T-helper 2 cell treated with Interferon-gamma antibody and Interleukin-4, amounts not matched to agents 5 μg/mL and 100 μg/mL, for 36 hours (primary cell): ENCODE results near the gene TFPI.
"Not testable (repeated sequence)": the region's sequence is repeated elsewhere in the genome, so short reads cannot be mapped to it uniquely, and the experiment has no call there.

Source experiments
- DNase-seq: peaks from one replicate; pipeline ENCODE4 v3.0.0; 2021; ENCODE audit warnings: low spot score
- H3K27ac Mint-ChIP-seq: one replicate; pipeline ENCODE4 v1.8.0; 2021; ENCODE audit warnings: mild to moderate bottlenecking, mixed read lengths
- H3K27me3 Mint-ChIP-seq: one replicate; pipeline ENCODE4 v1.8.0; 2021; ENCODE audit warnings: low read depth, mixed read lengths
- H3K36me3 Mint-ChIP-seq: one replicate; pipeline ENCODE4 v1.8.0; 2021; ENCODE audit warnings: low read depth, mixed read lengths
- H3K4me1 Mint-ChIP-seq: one replicate; pipeline ENCODE4 v1.8.0; 2021; ENCODE audit warnings: low read depth, mixed read lengths
- H3K4me3 Mint-ChIP-seq: one replicate; pipeline ENCODE4 v1.8.0; 2022; ENCODE audit warnings: mild to moderate bottlenecking, moderate library complexity, mixed read lengths
- H3K9me3 Mint-ChIP-seq: one replicate; pipeline ENCODE4 v1.8.0; 2021; ENCODE audit warnings: mixed read lengths

Gene TFPI

GRCh38 chr2:187547353-187547979, 6.8 kb downstream of the TFPI start:
- H3K27ac Mint-ChIP-seq = no peak overlapping the region
- H3K27me3 Mint-ChIP-seq = peaks cover 18% of the 10 kb centered on the region
- H3K9me3 Mint-ChIP-seq = no peaks in the 10 kb centered on the region
- H3K4me3 Mint-ChIP-seq = no peak overlapping the region
- no peak for DNase-seq
- no peaks in the 10 kb centered on the region for H3K36me3 Mint-ChIP-seq
- H3K4me1 Mint-ChIP-seq = no peaks in the 10 kb centered on the region

- Mint-ChIP-seq H3K9me3 (no peaks in the 10 kb centered on the region), H3K4me3 (no peak overlapping the region), H3K27ac (no peak overlapping the region), H3K27me3 (peaks cover 18% of the 10 kb centered on the region), H3K4me1 (no peaks in the 10 kb centered on the region), H3K36me3 (no peaks in the 10 kb centered on the region)
- no peak for DNase-seq
Measured at GRCh38 chr2:187546762-187547333, 7.4 kb downstream of the TFPI start.

- Mint-ChIP-seq H3K27ac (no peak overlapping the region), H3K27me3 (peaks cover 13% of the 10 kb centered on the region), H3K9me3 (no peaks in the 10 kb centered on the region), H3K4me3 (no peak overlapping the region), H3K36me3 (no peaks in the 10 kb centered on the region), H3K4me1 (no peaks in the 10 kb centered on the region)
- DNase-seq = no peak
Measured at GRCh38 chr2:187545238-187545751, 8.9 kb downstream of the TFPI start.

- H3K36me3 Mint-ChIP-seq = no peaks in the 10 kb centered on the region
- no peak for DNase-seq
- peaks cover 13% of the 10 kb centered on the region for H3K27me3 Mint-ChIP-seq
- H3K4me3 Mint-ChIP-seq = no peak overlapping the region
- no peaks in the 10 kb centered on the region for H3K9me3 Mint-ChIP-seq
- no peak overlapping the region for H3K27ac Mint-ChIP-seq
- no peaks in the 10 kb centered on the region for H3K4me1 Mint-ChIP-seq
Measured at GRCh38 chr2:187544371-187545080, 9.7 kb downstream of the TFPI start.

- peaks cover 10% of the 10 kb centered on the region for H3K27me3 Mint-ChIP-seq
- H3K4me1 Mint-ChIP-seq = no peaks in the 10 kb centered on the region
- no peak overlapping the region for H3K27ac Mint-ChIP-seq
- H3K36me3 Mint-ChIP-seq = no peaks in the 10 kb centered on the region
- no peaks in the 10 kb centered on the region for H3K9me3 Mint-ChIP-seq
- no peak for DNase-seq
- no peak overlapping the region for H3K4me3 Mint-ChIP-seq
Measured at GRCh38 chr2:187543488-187543887, 10.7 kb downstream of the TFPI start.

- no peaks in the 10 kb centered on the region for H3K4me1 Mint-ChIP-seq
Measured at GRCh38 chr2:187542123-187542522, 12.1 kb downstream of the TFPI start.

GRCh38 chr2:187541086-187542085, 12.8 kb downstream of the TFPI start:
- Mint-ChIP-seq H3K27ac (no peak overlapping the region), H3K9me3 (no peaks in the 10 kb centered on the region), H3K4me1 (no peaks in the 10 kb centered on the region), H3K36me3 (no peaks in the 10 kb centered on the region), H3K4me3 (no peak overlapping the region), H3K27me3 (no peaks in the 10 kb centered on the region)
- no peak for DNase-seq

More at GRCh38 chr2:187542123-187542522, 12.1 kb downstream of the TFPI start:
- no peak for DNase-seq
- Mint-ChIP-seq H3K27ac (no peak overlapping the region), H3K36me3 (no peaks in the 10 kb centered on the region), H3K9me3 (no peaks in the 10 kb centered on the region), H3K4me3 (no peak overlapping the region), H3K27me3 (peaks cover 5% of the 10 kb centered on the region)

GRCh38 chr2:187538222-187538621, 16.0 kb downstream of the TFPI start:
- not testable (repeated sequence) for H3K27ac Mint-ChIP-seq, H3K36me3 Mint-ChIP-seq, H3K9me3 Mint-ChIP-seq, H3K27me3 Mint-ChIP-seq, H3K4me1 Mint-ChIP-seq, H3K4me3 Mint-ChIP-seq, DNase-seq

- H3K36me3 Mint-ChIP-seq, DNase-seq, H3K4me1 Mint-ChIP-seq, H3K4me3 Mint-ChIP-seq, H3K27me3 Mint-ChIP-seq, H3K9me3 Mint-ChIP-seq, H3K27ac Mint-ChIP-seq: not testable (repeated sequence)
Measured at GRCh38 chr2:187535381-187535780, 18.9 kb downstream of the TFPI start.

GRCh38 chr2:187532333-187533120, 21.7 kb downstream of the TFPI start:
- DNase-seq = no peak
- H3K4me3 Mint-ChIP-seq = no peak overlapping the region
- H3K27me3 Mint-ChIP-seq = no peaks in the 10 kb centered on the region
- H3K36me3 Mint-ChIP-seq = no peaks in the 10 kb centered on the region
- no peak overlapping the region for H3K27ac Mint-ChIP-seq
- no peaks in the 10 kb centered on the region for H3K4me1 Mint-ChIP-seq
- no peaks in the 10 kb centered on the region for H3K9me3 Mint-ChIP-seq

GRCh38 chr2:187529977-187530721, 24.1 kb downstream of the TFPI start:
- H3K27me3 Mint-ChIP-seq = no peaks in the 10 kb centered on the region
- no peaks in the 10 kb centered on the region for H3K9me3 Mint-ChIP-seq
- no peaks in the 10 kb centered on the region for H3K4me1 Mint-ChIP-seq
- no peak overlapping the region for H3K27ac Mint-ChIP-seq
- H3K4me3 Mint-ChIP-seq = no peak overlapping the region
- no peak for DNase-seq
- no peaks in the 10 kb centered on the region for H3K36me3 Mint-ChIP-seq

- DNase-seq = no peak
- Mint-ChIP-seq H3K27ac (no peak overlapping the region), H3K36me3 (no peaks in the 10 kb centered on the region), H3K27me3 (no peaks in the 10 kb centered on the region), H3K4me1 (no peaks in the 10 kb centered on the region), H3K4me3 (no peak overlapping the region), H3K9me3 (no peaks in the 10 kb centered on the region)
Measured at GRCh38 chr2:187529248-187529976, 24.8 kb downstream of the TFPI start.
